Activated naive CD4-positive, alpha-beta T cell treated with anti-CD3 and anti-CD28 coated beads, Interleukin-2, amount 10 ng/mL, durations not matched to agents 7 days and 5 days (primary cell): ENCODE measurements around the gene ZNF407.
"Not testable (repeated sequence)": the region's sequence is repeated elsewhere in the genome, so short reads cannot be mapped to it uniquely, and the experiment has no call there.

Source experiments
- CTCF ChIA-PET: fragments of 350-600 bp; sonication (Branson Sonifier 250); formaldehyde crosslinking; loops from one replicate; lab custom pipeline; 2021; ENCODE audit warnings: antibody characterized with exemption; lab: Charles Lee
- DNase-seq: peaks from one replicate; pipeline ENCODE4 v3.0.0-alpha.2; 2020
- H3K27ac Mint-ChIP-seq: one replicate; pipeline ENCODE4 v1.8.0; 2021; ENCODE audit warnings: mild to moderate bottlenecking, moderate library complexity, mixed read lengths
- H3K27me3 Mint-ChIP-seq: one replicate; pipeline ENCODE4 v1.8.0; 2021; ENCODE audit warnings: mild to moderate bottlenecking, mixed read lengths
- H3K36me3 Mint-ChIP-seq: one replicate; pipeline ENCODE4 v1.8.0; 2021; ENCODE audit warnings: mixed read lengths
- H3K4me1 Mint-ChIP-seq: one replicate; pipeline ENCODE4 v1.8.0; 2021; ENCODE audit warnings: mixed read lengths
- H3K4me3 Mint-ChIP-seq: one replicate; pipeline ENCODE4 v1.8.0; 2021; ENCODE audit warnings: mild to moderate bottlenecking, moderate library complexity, mixed read lengths
- H3K9me3 Mint-ChIP-seq: one replicate; pipeline ENCODE4 v1.8.0; 2021; ENCODE audit warnings: mixed read lengths

The ZNF407 gene

DNA sequence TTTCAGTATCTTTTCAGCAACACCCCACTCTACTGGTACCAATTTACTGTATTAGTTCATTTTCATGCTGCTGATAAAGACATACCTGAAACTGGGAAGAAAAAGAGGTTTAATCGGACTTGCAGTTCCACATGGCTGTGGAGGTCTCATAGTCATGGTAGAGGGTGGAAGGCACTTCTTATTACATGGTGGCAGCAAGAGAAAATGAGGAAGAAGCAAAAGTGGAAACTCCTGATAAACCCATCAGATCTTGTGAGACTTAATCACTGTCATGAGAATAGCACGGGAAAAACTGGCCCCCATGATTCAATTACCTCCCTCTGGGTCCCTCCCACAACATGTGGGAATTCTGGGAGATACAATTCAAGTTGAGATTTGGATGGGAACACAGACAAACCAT is 374.1 kb downstream of the ZNF407 start:
- H3K27ac Mint-ChIP-seq, CTCF ChIA-PET, H3K36me3 Mint-ChIP-seq, H3K27me3 Mint-ChIP-seq, H3K9me3 Mint-ChIP-seq, H3K4me3 Mint-ChIP-seq, H3K4me1 Mint-ChIP-seq, DNase-seq: not testable (repeated sequence)

DNA sequence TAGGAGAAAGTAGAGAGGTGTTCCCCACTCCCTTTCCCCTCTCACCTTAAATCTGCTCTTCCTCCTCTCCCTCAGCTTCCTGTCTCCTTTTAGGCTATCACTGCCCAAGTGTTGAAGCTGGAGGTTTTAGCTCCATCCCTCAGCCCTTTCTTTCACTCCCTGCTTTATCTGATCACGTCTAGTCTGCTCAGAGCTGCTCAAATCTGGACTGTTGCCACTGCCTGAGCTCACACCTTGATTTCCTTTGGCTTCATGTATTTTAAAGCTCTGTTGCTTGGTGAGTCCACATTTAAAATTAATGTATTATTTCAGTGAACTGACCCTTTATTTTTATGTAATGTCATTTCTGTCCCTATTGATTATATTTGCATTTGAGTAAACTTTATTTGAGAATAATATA is 374.7 kb downstream of the ZNF407 start:
- peaks cover 1% of the 10 kb centered on the region for H3K36me3 Mint-ChIP-seq
- H3K9me3 Mint-ChIP-seq, result no peaks in the 10 kb centered on the region
- no peak overlapping the region for H3K27ac Mint-ChIP-seq
- H3K4me1 Mint-ChIP-seq, result no peaks in the 10 kb centered on the region
- H3K27me3 Mint-ChIP-seq, result no peaks in the 10 kb centered on the region
- CTCF ChIA-PET, result interaction anchor here (1.1 kb wide), 1 partner anchor 9 kb away, joined by 4 read pairs; no protein-coding TSS in a partner anchor
- no peak for DNase-seq
- no peak overlapping the region for H3K4me3 Mint-ChIP-seq

DNA sequence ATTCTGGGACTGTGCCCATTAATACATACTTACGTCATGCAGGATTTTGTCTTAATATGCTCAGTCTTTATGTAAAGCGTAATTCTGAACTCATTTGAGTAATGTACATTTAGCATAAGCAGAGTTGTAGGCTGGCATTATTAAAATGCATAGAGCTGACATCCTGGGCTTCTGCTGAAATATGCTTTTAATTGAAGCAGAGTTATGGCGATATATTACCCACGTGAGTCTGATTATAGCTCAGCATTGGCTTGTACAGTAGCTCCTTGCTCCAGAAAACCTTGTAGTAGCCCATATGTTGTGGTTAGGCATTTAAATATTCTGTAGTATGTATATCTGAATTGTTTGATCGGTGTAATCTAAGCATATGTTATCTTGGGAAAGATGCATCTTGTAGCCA is 377.3 kb downstream of the ZNF407 start:
- H3K4me1 Mint-ChIP-seq, result no peaks in the 10 kb centered on the region
- H3K9me3 Mint-ChIP-seq, result no peaks in the 10 kb centered on the region
- CTCF ChIA-PET, result interaction anchor here (1.1 kb wide), 2 partner anchors 11 to 98 kb away, joined by 3 read pairs; no protein-coding TSS in a partner anchor
- no peak for DNase-seq
- no peaks in the 10 kb centered on the region for H3K27me3 Mint-ChIP-seq
- no peak overlapping the region for H3K27ac Mint-ChIP-seq
- H3K36me3 Mint-ChIP-seq, result peaks cover 1% of the 10 kb centered on the region
- H3K4me3 Mint-ChIP-seq, result no peak overlapping the region

DNA sequence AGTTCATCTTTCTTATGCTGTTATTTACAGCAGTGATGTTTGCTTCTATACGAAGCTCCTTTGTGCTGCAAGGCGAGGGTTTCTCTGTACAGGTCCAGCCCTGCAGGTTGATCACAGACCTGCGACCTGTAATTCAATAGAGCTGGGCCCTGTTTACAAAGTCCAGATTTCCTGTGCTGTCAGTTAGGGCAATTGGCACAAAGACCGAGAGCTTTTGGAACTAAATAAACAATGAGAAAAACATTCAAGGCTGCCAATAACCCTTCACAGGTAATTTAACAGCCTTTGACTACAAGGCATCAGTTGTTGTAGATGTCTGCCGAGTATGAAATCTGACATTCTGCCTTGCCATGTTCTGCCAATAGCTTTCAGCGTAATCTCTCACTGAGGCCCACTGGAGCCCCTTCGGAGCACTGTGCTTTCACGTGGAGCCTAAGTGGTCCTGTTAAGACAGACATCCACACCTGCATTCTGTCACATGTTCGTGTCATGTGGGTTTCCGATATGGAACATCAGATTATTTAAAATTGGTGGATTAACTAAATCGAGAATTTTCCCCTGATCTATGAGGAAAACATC is 378.8 kb downstream of the ZNF407 start:
- CTCF ChIA-PET, result no interaction called here
- no peaks in the 10 kb centered on the region for H3K27me3 Mint-ChIP-seq
- H3K27ac Mint-ChIP-seq, result no peak overlapping the region
- H3K36me3 Mint-ChIP-seq, result no peaks in the 10 kb centered on the region
- H3K4me3 Mint-ChIP-seq, result no peak overlapping the region
- no peak for DNase-seq
- H3K4me1 Mint-ChIP-seq, result no peaks in the 10 kb centered on the region
- no peaks in the 10 kb centered on the region for H3K9me3 Mint-ChIP-seq

DNA sequence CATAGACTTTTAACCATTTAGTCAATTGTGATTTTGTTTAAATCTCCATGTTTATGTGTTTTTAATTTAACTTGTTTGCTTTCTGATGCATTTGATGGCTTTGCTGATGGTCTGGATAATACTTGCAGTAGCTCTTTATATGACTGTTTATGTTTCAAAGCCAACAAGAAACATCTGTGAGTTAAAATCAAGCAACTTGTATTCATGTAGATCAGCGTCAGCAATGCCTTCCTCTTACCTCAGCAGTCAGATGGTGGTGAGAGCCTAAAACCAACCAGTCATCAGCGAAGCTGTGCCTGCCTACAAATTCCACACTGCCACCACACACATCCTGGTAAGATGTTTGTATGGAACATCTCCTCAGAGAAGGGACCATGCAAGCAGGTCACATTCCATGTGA is 379.4 kb downstream of the ZNF407 start:
- no peak for DNase-seq
- no peaks in the 10 kb centered on the region for H3K4me1 Mint-ChIP-seq
- no peaks in the 10 kb centered on the region for H3K36me3 Mint-ChIP-seq
- H3K9me3 Mint-ChIP-seq, result no peaks in the 10 kb centered on the region
- H3K27ac Mint-ChIP-seq, result no peak overlapping the region
- CTCF ChIA-PET, result no interaction called here
- H3K4me3 Mint-ChIP-seq, result no peak overlapping the region
- no peaks in the 10 kb centered on the region for H3K27me3 Mint-ChIP-seq

DNA sequence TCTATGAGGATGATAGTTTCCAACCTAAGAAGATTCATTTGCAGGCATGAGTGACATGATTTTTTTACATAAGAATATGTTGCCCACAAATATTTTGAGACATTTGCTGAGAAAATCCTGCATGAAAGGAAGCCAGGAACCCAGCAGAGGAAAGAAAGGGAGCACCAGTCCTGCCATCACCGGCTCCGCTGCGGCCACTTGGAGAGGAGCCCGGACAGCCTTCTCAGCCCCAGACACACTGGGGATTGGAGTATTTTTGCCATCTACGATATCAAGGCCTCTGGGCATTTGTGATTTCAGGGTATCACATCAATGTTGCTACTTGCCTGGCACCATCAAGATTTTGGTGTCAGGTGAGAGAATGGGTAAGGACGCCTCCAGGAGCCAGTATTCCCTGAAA is 383.0 kb downstream of the ZNF407 start:
- Mint-ChIP-seq H3K27me3 (no peaks in the 10 kb centered on the region), H3K4me1 (no peaks in the 10 kb centered on the region), H3K4me3 (no peak overlapping the region), H3K36me3 (no peaks in the 10 kb centered on the region), H3K27ac (no peak overlapping the region), H3K9me3 (no peaks in the 10 kb centered on the region)
- DNase-seq, result no peak
- CTCF ChIA-PET, result no interaction called here

DNA sequence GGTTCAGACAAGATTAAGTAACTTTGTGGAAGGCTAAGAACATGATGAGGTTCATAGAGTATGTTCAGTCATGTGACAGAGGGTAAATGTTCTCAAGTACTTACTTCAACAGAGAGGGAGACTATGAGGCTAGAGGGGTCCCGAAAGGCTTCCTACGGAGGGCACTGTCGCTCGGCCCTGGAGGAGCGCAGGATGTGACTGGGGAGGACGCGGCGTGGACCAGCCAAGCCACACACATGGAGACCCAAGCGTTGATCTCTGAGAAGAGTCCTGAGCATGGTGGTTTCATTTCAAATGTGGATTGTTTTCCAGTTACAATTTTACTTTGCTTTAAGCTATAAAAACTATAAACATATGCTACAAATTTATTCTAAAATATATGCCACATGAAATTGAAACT is 383.8 kb downstream of the ZNF407 start:
- Mint-ChIP-seq H3K36me3 (no peaks in the 10 kb centered on the region), H3K27ac (no peak overlapping the region), H3K4me1 (no peaks in the 10 kb centered on the region), H3K27me3 (no peaks in the 10 kb centered on the region), H3K4me3 (no peak overlapping the region), H3K9me3 (no peaks in the 10 kb centered on the region)
- CTCF ChIA-PET, result no interaction called here
- DNase-seq, result no peak

DNA sequence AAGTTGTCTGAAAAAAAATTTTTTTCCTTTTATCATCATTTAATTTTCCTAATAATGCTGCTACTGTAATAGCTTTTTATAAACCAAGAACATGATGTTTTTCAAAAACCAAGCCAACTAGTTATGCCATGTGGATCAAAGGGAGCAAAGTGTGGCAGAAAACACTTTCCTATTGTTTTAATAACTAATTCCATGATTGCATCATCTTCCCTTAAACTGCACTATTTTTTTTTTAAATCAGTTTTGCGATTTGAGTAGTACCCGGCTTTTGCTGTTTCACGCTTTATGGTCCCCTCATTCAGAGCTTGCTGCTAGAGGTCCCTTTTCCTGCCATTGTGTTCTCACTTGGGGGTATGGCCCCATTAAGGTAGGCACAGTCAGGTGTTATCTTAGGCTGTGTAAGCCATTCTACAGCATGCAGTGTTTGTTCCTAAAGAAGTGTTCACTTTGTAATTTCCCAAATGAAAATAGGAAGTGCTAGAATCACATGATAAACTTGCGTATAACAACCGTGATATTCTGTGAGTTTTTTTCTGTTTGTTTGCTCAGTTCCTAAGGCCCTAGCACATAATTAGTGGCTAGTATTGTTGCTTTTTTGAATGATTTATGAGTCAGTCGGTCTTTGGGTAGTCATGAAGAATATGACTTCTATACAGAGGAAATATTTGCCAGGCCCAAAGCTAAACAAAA is 385.4 kb downstream of the ZNF407 start:
- H3K4me3 Mint-ChIP-seq, result no peak overlapping the region
- no peaks in the 10 kb centered on the region for H3K9me3 Mint-ChIP-seq
- peak overlapping the region; percentile 35 for H3K27ac Mint-ChIP-seq
- H3K36me3 Mint-ChIP-seq, result no peaks in the 10 kb centered on the region
- no peak for DNase-seq
- CTCF ChIA-PET, result interaction anchor here (0.6 kb wide), 1 partner anchor 1491 kb away, joined by 3 read pairs; no protein-coding TSS in a partner anchor
- no peaks in the 10 kb centered on the region for H3K27me3 Mint-ChIP-seq
- H3K4me1 Mint-ChIP-seq, result no peaks in the 10 kb centered on the region

DNA sequence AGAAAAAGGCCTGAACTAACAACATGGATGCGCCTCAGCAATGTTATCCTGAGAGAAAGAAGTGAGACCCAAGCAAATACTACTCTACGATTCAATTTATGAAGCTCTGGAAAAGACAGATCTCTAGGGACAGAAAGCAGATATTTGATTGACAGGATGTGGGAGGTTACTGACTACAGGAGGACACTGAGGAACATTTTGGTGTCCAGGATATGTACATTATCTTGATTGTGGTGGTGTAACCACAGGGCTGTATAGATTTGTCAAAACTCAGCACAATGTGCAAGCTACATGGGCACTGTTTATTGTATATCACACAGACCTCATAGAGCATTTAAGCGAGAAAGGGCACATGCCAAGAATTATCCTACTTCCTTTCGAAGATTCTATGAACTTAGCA is 391.5 kb downstream of the ZNF407 start:
- Mint-ChIP-seq H3K27ac (no peak overlapping the region), H3K4me3 (no peak overlapping the region), H3K9me3 (no peaks in the 10 kb centered on the region), H3K27me3 (no peaks in the 10 kb centered on the region), H3K36me3 (no peaks in the 10 kb centered on the region), H3K4me1 (peaks cover 41% of the 10 kb centered on the region)
- CTCF ChIA-PET, result interaction anchor here (0.8 kb wide), 1 partner anchor 38 kb away, joined by 3 read pairs; no protein-coding TSS in a partner anchor
- DNase-seq, result no peak

DNA sequence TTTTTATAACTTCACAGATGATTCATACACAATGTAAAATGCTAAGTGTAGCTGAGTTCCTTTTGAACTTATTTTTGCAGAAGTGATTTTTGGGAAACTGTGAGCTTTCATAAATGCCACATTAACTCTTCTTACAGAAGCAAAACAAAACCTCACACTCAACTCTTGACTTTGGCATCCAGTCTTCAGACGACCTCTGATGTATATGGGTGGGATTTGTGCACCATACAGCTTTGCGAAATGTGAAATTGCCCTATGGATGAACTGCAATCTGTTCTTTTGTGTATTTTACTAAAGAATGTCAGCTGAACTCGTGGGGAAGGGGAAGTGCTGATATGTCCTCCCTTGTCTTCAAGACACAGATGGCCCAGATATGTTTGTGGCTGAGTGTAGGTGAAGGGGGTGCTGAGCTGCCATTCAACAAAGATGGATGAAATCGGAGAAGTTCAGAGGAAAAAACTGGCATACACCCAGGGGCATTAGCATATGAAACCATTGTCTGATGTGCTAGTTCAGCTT is 393.0 kb downstream of the ZNF407 start:
- no peak overlapping the region for H3K4me3 Mint-ChIP-seq
- no peaks in the 10 kb centered on the region for H3K36me3 Mint-ChIP-seq
- H3K27me3 Mint-ChIP-seq, result no peaks in the 10 kb centered on the region
- H3K4me1 Mint-ChIP-seq, result peaks cover 56% of the 10 kb centered on the region
- no peak for DNase-seq
- CTCF ChIA-PET, result interaction anchor here (0.8 to 1.1 kb wide), 2 partner anchors 40 to 51 kb away, joined by 3 to 5 read pairs; no protein-coding TSS in a partner anchor
- H3K27ac Mint-ChIP-seq, result peak overlapping the region; percentile 68
- H3K9me3 Mint-ChIP-seq, result no peaks in the 10 kb centered on the region

DNA sequence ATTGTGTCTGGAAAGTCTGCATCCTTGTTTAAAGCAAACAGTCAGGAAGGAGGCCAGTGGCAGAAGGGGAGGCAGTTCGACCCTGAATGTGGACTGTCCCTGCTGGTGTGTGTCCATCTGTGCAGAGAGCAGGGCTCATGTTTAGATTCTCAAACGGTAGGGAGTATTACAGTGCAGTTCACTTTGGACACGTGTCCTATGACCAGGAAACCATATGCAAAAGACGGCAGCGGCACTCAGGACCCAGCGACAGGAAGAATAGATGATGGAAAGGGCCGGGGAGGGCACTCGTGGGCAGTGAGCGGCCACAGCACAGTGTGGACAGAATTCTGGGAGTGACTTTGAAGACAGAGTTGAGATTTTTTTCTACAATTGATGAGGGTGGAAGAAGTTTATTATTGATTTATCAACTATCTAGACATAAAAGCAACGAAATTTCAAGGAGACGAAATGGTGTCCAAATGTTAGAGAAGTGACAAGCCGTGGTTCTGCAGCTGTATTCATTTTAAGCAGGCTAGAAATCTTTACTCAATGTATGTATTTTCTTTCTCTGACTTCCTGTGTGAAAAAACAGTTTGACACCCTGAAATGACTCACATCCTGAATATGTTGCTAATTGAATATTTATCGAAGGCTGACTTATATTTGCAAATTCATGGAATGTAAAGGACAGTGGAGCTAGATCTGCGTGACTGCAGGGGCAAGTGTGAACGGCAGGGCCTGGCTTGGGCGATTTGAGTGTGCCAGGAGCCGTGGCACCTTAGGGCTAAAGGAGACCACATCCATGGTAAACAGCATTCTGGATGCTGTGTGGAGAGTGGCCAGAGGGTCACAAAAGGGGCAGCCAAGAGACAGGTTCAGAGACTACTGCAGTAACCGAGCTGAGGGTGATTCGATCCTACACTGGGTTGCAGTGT is 397.1 kb downstream of the ZNF407 start:
- peak overlapping the region; percentile 19 for H3K4me3 Mint-ChIP-seq
- peaks cover 48% of the 10 kb centered on the region for H3K4me1 Mint-ChIP-seq
- no peaks in the 10 kb centered on the region for H3K36me3 Mint-ChIP-seq
- peak; percentile 24 for DNase-seq
- no peaks in the 10 kb centered on the region for H3K9me3 Mint-ChIP-seq
- peak overlapping the region; percentile 86 for H3K27ac Mint-ChIP-seq
- CTCF ChIA-PET, result interaction anchor here (1.2 kb wide), 1 partner anchor 45 kb away, joined by 3 read pairs; no protein-coding TSS in a partner anchor
- no peaks in the 10 kb centered on the region for H3K27me3 Mint-ChIP-seq

DNA sequence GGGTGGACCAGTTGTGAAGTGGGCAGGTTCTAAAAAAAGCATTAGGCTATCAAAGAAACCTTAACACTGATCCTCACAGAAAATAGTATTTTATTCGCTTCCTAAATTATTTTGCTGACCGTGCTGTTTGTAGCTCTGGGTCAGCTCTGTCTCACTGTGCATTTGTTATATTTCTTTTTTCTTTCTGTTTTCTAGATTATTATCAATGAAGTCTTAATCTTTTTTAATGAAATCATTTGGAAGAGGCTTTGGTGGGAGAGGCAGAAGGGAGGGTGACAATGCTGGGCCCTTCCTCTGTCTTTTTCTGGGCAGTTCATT is 397.7 kb downstream of the ZNF407 start:
- Mint-ChIP-seq H3K4me3 (no peak overlapping the region), H3K27me3 (no peaks in the 10 kb centered on the region), H3K36me3 (no peaks in the 10 kb centered on the region), H3K27ac (peak overlapping the region; percentile 86), H3K9me3 (no peaks in the 10 kb centered on the region), H3K4me1 (peaks cover 43% of the 10 kb centered on the region)
- CTCF ChIA-PET, result no interaction called here
- no peak for DNase-seq

DNA sequence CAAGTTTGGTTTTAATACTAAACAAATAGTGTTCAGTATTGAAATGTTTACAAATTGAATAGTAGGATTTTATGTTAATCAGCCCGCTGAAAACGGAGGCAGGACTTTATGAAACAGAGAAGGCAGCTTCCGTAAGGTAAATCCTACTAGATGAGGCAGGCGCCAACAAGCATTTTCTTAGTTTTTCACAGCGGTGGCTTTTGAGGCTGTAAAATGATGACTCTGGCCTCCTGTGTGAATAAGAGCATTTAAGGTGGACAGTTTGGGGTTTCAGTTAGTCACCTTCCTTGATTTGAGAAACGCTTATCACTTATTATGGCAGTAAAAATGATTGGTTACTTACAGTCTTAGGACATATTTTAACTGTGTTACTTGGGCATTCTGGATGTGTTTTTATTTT is 398.4 kb downstream of the ZNF407 start:
- no peak for DNase-seq
- Mint-ChIP-seq H3K4me3 (no peak overlapping the region), H3K36me3 (no peaks in the 10 kb centered on the region), H3K27me3 (no peaks in the 10 kb centered on the region), H3K27ac (no peak overlapping the region), H3K9me3 (no peaks in the 10 kb centered on the region), H3K4me1 (peaks cover 36% of the 10 kb centered on the region)
- CTCF ChIA-PET, result no interaction called here

DNA sequence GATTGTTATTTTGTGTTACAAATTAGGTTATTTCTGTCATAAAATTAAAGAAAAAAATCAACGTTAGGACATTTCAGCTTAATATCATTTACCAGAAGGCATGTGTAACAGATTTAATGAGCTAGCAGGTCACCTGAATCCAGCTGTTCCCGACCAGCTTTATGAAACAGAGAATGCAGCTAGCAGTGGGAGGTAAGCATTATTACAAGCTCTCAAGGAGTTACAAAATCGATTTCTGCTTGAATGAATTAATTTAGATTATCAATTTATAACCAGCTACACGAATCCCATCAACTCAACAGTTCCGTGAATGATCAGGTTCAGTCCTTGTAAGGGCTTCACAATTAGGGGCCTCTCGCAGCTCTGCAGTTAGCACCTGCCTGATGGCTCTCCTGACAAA is 399.3 kb downstream of the ZNF407 start:
- Mint-ChIP-seq H3K27me3 (no peaks in the 10 kb centered on the region), H3K4me3 (no peak overlapping the region), H3K27ac (no peak overlapping the region), H3K9me3 (no peaks in the 10 kb centered on the region), H3K4me1 (peaks cover 29% of the 10 kb centered on the region), H3K36me3 (no peaks in the 10 kb centered on the region)
- CTCF ChIA-PET, result interaction anchor here (1.1 kb wide), 1 partner anchor 9 kb away, joined by 8 read pairs; no protein-coding TSS in a partner anchor
- no peak for DNase-seq
